Measurements from ENCODE around the gene CCDC136.

The CCDC136 gene

GRCh38 chr7:128859232-128860157 is 67.7 kb downstream of the CCDC136 start:
- no peak for DNase-seq (ENCODE audit: low read depth in 1 of 2, low spot score in 1 of 2)

- no peak for DNase-seq (ENCODE audit: low read depth in 1 of 2, low spot score in 1 of 2)
Observed at GRCh38 chr7:128860158-128861073, 68.6 kb downstream of the CCDC136 start.

GRCh38 chr7:128861957-128862570 is 70.3 kb downstream of the CCDC136 start:
- no peak for DNase-seq (ENCODE audit: low read depth in 1 of 2, low spot score in 1 of 2)

- DNase-seq (ENCODE audit: low read depth in 1 of 2, low spot score in 1 of 2), result peak; percentile 99
Observed at GRCh38 chr7:128862571-128863432, 71.0 kb downstream of the CCDC136 start, which contains the start of gene ATP6V1F. Gene ATP6V1F, plus strand, starts transcription at chr7:128862856. Its CDS starts 49 bp downstream, at chr7:128862905.

GRCh38 chr7:128863433-128863989 is 71.7 kb downstream of the CCDC136 start:
- DNase-seq (ENCODE audit: low read depth in 1 of 2, low spot score in 1 of 2), result no peak

- no peak for DNase-seq (ENCODE audit: low read depth in 1 of 2, low spot score in 1 of 2)
Observed at GRCh38 chr7:128865303-128865702, 73.5 kb downstream of the CCDC136 start.

GRCh38 chr7:128865996-128866877 is 74.5 kb downstream of the CCDC136 start:
- no peak for DNase-seq (ENCODE audit: low read depth in 1 of 2, low spot score in 1 of 2)

- no peak for DNase-seq (ENCODE audit: low read depth in 1 of 2, low spot score in 1 of 2)
Observed at GRCh38 chr7:128867241-128867640, 75.5 kb downstream of the CCDC136 start.

GRCh38 chr7:128867842-128868623 is 76.3 kb downstream of the CCDC136 start:
- no peak for DNase-seq (ENCODE audit: low read depth in 1 of 2, low spot score in 1 of 2)

- no peak for DNase-seq (ENCODE audit: low read depth in 1 of 2, low spot score in 1 of 2)
Observed at GRCh38 chr7:128868624-128869137, 76.9 kb downstream of the CCDC136 start.

- DNase-seq (ENCODE audit: low read depth in 1 of 2, low spot score in 1 of 2), result peak in 1 of 2 donors; percentile 27
Observed at GRCh38 chr7:128869138-128869943, 77.6 kb downstream of the CCDC136 start.

- no peak for DNase-seq (ENCODE audit: low read depth in 1 of 2, low spot score in 1 of 2)
Observed at GRCh38 chr7:128869944-128870285, 78.1 kb downstream of the CCDC136 start.

- no peak for DNase-seq (ENCODE audit: low read depth in 1 of 2, low spot score in 1 of 2)
Observed at GRCh38 chr7:128871050-128871449, 79.3 kb downstream of the CCDC136 start.
